Cerebellar nuclear complex (tissue), 1 donor: ENCODE results near the gene CWC25.
"Not testable (repeated sequence)": the region's sequence is repeated elsewhere in the genome, so short reads cannot be mapped to it uniquely, and the experiment has no call there.

ENCODE experiments used
- DNase-seq, 2 experiments: peaks; one replicate each; lab custom pipeline; 2025; lab: John Stamatoyannopoulos, UW

CWC25 gene

DNA sequence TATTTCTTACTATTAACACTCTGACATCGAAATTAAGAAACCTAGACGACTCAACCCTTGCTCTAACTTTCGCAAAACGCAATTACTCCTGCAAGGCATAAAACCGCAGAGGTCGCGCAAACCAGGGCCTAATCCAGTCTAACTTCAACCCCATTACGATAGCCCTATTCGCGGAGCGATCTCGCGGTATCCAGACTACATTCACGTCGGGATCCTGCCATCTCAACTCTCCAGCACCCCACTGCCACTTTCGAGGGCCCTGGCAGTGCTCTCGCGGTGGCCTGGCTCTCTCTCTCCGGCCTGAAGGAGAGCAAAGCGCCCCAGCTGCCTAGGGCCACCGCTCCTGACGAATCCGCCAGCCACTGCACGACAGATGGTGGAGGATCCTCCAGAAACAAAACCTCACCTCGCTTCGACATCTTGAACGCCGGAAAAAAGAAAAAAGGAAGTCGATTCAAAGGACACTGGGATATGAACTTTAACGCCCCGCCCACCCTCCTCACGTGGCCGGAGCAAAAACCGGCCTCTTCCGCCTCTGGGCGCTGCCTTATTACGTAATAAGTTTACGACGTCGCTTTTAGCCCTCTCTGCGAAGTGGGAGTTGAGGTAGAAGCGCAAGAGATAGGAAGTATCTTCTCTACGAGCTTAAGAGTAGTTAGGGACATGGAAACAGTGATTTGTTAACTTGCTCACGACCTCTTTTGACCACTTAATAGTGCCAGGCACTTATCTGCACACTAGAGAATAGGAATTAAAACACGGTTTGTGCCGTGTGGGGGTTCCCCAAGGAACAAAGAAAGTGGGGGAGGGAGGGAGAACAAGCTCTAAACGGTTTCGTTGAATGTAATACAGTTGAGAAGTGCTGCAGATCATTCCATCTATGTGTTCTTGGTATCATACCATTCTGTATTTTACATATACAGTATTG, 28.4 kb upstream of the CWC25 start, which contains the start of gene RPL23:
Gene RPL23, minus strand, starts transcription at position 430 of the 928 bp plus-strand sequence. Its CDS starts 11 bp downstream, at position 419.
- DNase-seq: peak in 1 of 2 experiments; percentile 83

DNA sequence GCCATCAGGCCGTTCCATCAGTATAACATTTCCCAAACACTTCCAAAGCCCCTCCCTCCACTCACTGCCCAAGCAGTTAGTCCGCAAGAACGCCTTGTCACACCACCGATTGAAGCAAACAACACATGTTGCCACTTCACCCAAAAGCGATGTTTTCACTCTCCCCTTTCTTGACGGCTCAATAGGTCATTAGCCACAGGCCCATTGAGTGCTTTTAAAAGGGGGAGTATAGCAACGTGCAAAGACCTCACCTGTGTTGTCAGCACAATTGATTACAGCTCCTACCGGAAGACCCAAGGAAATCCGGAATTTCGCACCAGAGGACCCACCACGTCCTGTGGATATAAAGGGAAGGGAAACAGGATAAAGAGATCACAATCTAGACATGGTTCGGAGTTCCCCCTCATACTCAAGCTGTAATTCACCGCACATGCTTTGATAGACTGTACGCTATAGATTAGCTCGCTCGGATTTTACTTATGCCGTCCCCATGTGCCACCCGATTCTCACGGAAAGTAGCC, 27.7 kb upstream of the CWC25 start:
- DNase-seq: no peak

DNA sequence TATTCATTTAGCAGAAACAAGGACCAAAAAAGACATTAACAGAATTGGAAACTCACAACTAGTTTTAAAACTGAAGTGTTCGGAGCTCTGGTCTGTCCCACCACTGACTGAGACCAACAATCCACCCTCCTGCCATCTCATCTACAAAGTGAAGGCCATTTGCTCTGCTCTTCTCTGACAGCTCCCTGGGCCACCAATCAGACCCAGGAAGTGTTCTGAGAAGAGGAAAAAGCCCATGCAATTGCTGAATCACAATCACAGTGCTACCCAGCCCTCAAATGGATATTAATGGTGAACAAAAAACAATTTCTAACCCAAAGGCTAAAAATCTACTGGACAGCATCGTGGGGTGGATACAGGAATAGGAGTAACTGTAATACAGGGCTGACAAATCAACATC, 26.3 kb upstream of the CWC25 start:
- DNase-seq: no peak

DNA sequence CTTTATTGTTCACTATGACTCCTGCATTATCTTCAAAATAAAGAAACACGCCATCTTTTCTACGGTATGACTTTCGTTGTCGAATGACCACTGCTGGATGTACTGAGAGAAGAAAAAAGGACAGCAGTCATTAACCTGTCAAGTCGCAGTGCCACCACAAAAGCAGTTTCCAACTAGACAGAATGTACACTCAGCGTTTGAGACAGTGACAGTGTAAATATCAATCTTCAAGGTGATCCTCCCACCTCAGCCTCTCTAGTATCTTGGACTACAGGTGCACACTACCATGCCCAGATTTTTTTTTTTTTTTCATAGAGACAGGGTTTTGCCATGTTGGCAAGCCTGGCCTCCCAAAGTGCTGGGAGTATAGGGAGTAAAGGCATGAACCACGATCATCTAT, 25.3 kb upstream of the CWC25 start:
- no peak for DNase-seq

DNA sequence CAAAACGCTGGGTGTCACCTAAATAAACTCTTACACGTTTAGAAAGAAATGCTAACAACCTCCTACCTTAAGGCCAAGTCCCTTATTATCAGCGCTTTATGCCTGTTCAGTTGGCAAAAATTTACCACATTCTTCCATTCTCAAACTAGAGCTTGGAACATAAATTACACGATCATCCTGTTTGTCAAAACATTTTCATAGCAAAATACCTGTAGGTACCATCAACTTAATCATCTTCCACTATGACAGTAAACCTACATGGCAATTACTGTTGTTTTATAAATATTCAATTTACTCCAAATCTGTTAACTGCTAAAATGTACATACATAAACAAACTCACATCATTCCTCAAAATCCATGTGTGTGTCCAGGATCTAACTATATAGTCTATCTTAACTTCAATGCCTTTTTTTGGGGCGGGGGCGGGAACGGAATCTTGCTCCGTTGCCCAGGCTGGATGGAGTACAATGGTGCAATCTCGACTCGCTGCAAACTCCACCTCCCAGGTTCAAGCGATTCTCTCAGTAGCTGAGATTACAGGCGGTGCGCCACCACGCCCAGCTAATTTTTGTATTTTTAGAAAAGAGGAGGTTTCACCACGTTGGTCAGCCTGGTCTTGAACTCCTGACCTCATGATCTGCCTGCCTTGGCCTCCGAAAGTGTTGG, 24.0 kb upstream of the CWC25 start:
- DNase-seq: no peak

DNA sequence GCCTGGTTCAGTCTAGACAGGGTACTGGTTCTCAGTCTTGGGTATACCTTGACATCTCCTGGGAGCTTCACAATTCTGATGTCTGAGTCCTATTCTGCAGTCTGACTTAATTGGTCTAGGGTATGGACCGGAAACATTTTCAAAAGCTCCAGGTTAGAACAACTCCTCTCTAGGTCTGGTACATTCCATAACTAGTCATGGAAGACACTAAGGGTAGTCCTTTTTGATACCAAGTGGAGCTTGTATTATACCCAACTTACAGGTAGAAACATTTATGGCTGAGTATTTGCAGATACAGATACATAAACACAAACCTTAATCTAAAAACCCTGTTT, 23.4 kb upstream of the CWC25 start:
- no peak for DNase-seq

DNA sequence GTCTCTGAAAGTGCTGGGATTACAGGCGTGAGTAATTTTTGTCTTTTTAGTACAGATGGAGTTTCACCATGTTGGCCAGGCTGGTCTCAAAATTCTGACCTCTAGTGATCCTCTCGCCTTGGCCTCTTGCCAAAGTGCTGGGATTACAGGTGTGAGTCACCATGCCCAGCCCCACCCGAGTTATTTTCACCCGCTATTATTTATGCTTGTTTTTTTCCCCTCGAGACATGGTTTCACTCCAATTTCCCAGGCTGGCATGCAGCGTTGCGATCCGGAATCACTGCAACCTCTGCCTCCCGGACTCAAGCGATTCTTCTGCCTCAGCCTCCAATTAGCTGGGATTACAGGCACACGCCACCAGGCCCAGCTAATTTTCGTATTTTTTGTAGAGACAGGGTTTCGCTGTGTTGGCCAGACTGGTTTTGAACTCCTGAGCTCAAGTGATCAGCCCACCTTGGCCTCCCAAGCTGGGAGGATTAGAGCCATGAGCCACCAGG, 19.2 kb upstream of the CWC25 start:
- no peak for DNase-seq

DNA sequence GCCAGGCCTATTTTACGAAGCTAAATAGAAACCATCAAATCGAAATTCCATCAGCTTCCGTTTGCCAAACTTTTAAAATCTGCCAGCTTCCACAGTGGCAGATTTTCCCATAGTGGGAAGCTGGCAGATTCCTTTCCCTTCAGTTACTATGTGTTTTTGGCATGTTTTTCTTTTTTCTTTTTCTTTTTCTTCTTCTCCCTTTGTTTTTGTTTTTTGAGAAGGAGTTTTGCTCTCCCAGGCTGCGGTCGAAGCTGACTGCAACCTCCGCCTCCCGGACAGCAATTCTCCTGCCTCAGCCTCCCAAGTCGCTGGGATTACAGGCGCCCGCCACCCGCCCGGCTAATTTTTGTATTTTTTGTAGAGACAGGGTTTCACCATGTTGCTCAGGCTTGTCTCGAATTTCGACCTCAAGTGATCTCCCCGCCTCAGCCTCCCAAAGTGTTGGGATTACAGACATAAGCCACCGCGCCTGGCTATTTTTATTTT, 684 bp upstream of the CWC25 start:
- no peak for DNase-seq

DNA sequence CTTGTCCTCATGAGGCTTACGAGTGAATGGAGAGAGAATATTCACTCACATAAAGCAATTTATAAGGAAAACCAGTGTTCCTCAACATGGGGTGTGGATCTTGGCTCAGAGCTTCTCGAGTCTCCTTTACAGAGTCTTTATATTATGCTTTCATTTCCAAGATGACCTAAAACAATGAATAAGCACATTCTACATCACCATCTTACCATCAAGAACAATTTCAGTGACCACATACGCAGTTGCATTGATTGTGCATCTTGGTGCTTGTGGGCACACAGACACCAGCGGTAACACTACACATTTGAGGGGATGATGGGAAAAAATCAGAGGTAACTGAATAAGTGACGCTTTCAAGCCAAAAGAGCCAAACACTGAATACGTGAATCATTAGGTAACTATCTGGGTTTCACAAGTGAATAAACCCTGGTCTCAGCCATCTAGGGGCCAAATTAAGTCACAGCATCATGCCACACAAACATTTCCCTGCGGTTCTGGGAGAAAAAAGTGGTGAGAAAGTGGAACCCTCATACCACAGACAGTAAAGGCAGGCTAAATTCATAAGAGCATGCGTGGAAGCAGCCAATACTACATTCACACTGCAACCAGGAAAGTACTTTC, 9.4 kb downstream of the CWC25 start:
- DNase-seq: no peak

DNA sequence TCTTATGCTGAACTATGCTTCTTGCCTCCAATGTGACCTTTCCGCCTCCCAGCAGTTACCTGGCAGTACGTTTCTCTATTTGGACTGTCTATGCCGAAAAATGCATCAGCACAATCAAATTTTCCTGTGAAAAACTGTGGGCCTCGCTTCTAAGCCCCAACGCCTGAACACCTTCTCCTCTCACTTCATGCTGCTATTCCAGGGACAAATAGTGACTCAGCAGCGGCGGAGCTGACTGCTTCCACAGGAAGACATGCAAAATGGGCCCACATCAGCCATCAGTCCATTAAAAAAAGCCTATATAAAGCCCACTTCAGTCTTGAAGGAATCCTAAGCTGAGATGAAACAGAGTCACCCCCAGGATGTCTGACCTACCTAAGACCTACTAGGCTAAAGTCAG, 15.3 kb downstream of the CWC25 start:
- DNase-seq: no peak

DNA sequence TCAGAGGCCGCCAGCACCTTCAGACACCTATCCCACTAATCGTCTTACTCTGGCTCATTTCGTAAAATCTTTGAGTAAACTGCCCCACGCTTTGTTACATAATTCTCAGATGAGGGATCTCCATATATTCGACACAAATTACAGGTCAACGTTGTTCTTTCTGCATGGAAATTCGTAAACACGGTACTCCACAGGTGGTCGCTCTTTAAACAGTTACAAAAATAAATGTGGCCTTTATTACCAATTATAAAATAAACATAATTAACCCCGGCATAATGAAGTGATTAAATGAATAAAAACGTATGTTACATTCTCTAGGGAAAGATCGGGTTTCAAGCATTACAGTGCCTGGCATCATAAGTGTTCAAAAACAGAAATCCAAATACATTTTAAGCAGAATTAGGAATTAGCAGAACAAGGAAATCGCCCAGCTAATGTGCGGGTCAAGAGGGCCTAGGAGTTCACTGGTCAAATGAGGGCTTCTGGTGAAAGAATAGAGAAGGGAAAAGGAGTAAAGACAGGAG, 24.8 kb downstream of the CWC25 start:
- DNase-seq: no peak

DNA sequence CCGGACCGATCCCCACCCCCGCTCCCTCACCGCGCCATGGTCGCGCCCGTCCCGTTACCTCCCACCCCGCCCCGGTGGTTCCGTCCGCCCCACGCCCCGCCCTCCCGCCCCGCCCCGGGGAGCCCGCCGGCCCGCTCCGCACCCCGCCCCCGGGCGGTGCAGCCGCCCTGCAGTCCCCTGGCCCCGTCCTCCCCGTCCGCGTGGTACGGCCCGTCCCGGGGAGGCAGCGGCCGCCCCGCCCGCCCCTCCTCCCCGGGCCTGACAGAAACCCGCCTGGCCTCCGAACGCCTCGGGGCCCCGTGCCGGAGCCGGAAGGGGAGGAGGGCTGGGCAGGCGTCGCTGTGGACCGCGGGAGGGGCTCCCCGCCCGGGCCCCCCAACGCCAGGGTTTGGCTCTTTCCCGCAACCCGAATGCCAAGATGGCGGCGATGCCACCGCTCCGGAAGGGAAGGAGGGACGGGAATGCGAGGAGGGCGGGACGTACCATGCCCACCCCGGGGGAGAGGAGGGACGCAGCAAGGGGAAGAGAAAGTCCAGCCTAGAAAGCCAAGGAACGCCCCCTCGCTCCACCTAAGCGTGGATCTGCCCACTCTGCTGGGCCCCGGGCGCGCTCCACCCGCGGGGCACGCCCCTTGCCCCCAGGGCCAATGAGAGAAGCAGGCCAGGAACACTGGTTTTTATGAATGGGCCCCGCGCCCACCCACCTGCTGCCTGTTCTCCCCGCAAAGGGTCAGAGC, 25.5 kb downstream of the CWC25 start, which contains the start of gene PIP4K2B:
Gene PIP4K2B, minus strand, starts transcription at position 56 of the 736 bp plus-strand sequence. CDS start 132 bp downstream, outside the sequence.
- peak; percentile 92 to 94 for DNase-seq

DNA sequence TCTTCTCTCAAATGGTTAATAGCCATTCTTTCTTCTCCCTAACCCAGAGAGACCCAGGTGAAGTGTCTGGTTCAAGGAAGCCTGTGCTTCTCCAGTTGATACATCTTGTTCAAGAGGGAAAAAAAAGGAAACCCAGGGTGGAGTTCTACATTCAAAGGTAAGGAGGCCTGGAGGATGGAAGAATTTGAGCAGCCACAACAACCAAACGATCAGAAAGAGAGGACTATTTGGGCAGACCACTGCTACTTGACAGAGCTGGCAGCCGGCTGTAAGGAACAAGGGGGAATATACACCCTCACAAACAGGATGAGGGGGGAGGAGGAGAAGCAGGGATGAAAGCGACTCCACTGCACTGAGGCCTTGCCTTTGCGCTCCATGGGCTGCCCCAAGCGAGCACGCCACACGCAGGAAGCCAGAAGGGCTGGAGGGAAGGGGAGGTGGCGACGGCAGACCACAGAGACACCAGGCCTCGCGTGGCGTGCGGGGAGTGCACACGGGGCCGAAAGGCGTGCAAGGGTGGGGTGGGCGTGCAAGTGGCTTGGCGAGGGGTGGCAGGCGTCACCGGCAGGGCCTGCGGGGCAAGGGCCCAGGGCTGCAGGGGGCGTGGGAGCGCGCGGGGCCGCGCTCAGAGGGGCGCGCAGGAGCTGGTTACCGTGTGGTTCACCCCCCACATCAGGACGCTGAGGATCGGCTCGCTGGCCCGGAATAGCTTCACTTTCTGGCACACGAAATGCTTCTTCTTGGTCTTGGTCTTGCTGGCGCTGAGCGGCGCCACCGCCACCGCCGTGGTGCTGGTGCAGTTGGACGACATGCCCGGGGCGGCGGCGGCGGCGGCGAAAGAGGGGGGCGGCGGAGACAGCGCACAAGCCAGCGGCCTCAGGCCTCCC, 26.3 kb downstream of the CWC25 start:
- no peak for DNase-seq

DNA sequence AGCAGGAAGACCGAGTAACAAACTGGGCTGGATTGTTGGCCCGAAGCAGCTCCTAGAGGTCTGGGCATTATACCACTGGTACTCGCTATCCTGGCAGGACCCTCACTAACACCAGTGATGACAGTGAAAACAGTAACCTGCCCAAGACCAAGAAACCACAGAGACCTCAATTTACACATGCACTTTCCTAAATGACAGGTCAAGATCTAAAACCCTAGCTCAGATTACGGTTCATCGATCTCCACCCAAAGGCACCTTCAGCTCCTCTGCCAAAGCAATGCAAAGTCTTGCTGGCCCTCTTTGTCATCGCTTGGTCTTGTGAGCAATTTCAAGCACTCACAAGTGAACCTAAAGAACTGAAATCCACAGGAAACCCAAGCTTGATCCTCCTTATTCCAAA, 27.3 kb downstream of the CWC25 start:
- DNase-seq: no peak

DNA sequence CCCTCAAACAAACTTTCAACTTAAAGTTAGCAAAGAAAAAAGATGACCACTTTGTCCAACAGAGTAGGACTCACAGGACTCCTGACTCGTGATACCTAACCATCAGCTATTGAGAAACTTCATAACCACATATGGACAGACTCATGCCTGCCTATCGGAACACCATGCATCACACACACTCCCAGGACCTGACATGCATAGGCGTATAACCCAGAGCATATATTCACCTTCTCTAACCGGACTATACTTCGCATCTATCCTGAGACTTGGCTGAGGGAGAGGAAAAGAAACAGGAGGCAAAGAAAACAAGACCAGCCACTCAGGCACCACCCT, 28.0 kb downstream of the CWC25 start:
- DNase-seq: no peak

DNA sequence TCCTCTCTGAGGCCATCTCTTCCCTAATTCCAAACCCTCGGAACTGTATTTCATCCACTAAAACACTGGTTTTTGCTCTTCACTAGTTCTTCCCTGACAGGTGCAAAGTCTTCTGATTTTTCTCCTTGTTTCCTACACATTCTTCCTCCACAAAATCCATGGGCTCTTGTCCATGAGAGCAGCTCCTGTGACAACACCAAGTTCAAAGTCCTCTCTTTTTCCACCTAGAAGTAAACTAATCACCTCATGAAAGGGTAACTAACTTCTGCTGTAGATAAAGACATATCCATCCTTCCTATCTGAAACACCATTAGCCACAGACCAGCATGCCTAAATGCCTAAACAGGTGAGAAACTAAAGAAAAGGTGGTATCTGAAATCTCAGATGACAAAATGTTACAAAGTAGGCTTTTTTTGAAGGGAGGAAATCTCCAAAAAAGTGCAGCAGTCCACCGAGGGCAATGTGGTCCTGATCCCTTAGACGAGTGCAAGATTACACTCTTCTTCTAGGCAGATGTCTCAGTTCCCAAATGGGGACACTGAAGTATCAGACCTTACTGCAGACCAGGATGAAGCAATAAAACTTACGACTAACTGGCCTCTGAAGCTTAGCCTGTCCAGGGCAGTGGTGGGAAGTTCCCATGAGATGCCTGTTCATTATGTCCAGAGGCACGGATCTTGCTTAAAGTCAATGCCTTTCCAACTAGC, 28.5 kb downstream of the CWC25 start:
- no peak for DNase-seq

DNA sequence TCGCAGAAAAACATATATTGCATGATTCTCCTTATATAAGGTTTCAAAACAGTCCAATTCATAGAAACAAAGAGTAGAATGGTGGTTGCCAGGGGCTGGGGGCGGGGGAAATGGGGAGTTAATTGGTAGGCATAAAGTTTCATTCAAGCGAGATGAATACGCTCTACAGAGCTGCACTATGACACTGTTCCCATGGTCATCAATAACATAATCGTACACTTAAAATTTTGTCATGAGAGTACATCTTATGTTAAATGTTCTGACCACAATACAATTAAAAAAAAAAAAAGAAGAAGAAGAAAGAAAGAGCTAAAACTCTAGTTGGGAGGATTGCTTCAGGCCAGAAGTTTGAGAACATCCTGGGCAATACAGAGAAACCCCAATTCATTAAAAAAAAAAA, 30.9 kb downstream of the CWC25 start:
- DNase-seq: no peak

DNA sequence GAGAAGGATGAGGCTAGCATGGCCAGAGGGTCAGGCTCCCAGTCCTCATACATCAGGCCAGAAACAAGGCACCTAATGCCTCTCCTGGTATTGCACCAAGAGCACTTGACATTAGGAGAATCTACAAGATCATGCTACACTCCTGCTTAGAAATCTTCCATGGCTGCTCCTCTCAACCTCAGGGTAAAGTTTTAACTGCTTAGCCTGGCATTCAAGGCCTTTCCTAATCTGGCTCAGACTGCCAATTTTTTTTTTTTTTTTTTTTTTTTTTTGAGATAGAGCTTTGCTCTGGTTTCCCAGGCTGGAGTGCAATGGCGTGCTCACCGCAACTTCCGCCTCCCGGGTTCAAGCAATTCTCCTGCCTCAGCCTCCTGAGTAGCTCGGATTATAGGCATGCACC, 34.0 kb downstream of the CWC25 start:
- no peak for DNase-seq

DNA sequence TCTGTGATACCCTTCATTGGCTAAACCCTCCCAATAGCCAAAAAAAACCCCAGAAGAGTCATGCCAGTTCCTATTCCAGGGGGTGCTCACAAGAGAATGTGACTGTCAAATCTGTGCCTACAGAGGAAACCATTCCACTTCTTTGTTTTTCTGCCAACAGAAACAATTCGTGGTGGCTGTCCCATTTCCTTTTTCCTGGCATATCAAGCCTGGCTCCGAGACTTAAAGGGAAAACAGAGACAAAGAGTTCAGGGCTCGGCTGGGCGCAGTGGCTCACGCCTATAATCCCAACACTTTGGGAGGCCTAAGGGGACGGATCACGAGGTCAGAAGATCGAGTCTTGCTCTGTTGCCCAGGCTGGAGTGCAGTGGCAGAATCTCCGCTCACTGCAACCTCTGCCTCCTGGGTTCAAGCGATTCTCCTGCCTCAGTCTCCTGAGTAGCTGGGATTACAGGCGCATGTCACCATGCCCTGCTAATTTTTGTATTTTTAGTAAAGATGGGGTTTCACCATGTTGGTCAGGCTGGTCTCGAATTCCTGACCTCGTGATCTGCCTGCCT, 34.9 kb downstream of the CWC25 start:
- DNase-seq: not testable (repeated sequence)
